HCT116 (cell line): ENCODE results near the gene AMZ1. TPM values are rescaled to one million over a fixed set of nuclear protein-coding genes. Genes with fewer than 3 reads are reported as not detected.
"Not testable (repeated sequence)": the region's sequence is repeated elsewhere in the genome, so short reads cannot be mapped to it uniquely, and the experiment has no call there.

Source experiments
- ATAC-seq: fragments of 200-7000 bp; cut with Tn5 transposase; 2 replicates; pipeline ENCODE4 v1.9.1; 2020; ENCODE audit warnings: mild to moderate bottlenecking, moderate library complexity
- BruUV-seq: library from RNA; stranded (reverse); fragments of 400-500 nt; replicated peaks from 2 replicates; lab custom pipeline; 2021; lab: Mats Ljungman, UMichigan
- CTCF ChIA-PET: fragments of 300-600 bp; sonication (Branson Sonifier 250); formaldehyde crosslinking; loops from one replicate; lab custom pipeline; 2021; ENCODE audit warnings: antibody characterized with exemption; lab: Charles Lee
- POLR2A ChIA-PET: fragments of 300-600, 350-600 bp; sonication (Branson Sonifier 250); formaldehyde crosslinking; loops from one replicate; lab custom pipeline; 2021; ENCODE audit warnings: antibody characterized with exemption; lab: Charles Lee
- RAD21 ChIA-PET, 2 experiments: fragments of 300-600 bp; sonication (Branson Sonifier 250); formaldehyde crosslinking; loops; one replicate each; lab custom pipeline; 2023; ENCODE audit warnings: low total read pairs in 2 of 2; ENCODE audit not compliant: uncharacterized antibody in 2 of 2, unreplicated experiment in 2 of 2, low non-redundant PET in 1 of 2; lab: Charles Lee
- DNase-seq: peaks from one replicate; pipeline ENCODE4 v3.0.0-alpha.2; 2010; ENCODE audit warnings: low read depth, low spot score
- H2AFZ ChIP-seq: fragments of 200-600 bp; shearing (Covaris generic), sonication (generic); 2 replicates; pipeline ENCODE4 v1.6.1; 2017; ENCODE audit warnings: low read depth, mixed run types, mixed read lengths, antibody characterized with exemption, low read length; ENCODE audit not compliant: poor library complexity, severe bottlenecking
- H3K27ac ChIP-seq: 2 replicates; pipeline ENCODE4 v1.5.1; 2012; ENCODE audit warnings: low read depth, low read length
- H3K27me3 ChIP-seq: fragments of 200-600 bp; sonication (generic); 2 replicates; pipeline ENCODE4 v1.6.1; 2016; ENCODE audit warnings: mixed run types, low read length, mixed read lengths; ENCODE audit not compliant: insufficient read depth
- H3K36me3 ChIP-seq, 2 experiments: fragments of 200-500 bp in 1 of 2; fragments of 200-600 bp in 1 of 2; sonication (Bioruptor generic) in 1 of 2; sonication (generic) in 1 of 2; 2 replicates each; pipeline versions ENCODE4 v1.5.1 to v1.6.1; 2014 to 2016; ENCODE audit warnings: low read length in 2 of 2, inconsistent platforms in 1 of 2, mixed read lengths in 1 of 2, mixed run types in 1 of 2; ENCODE audit not compliant: insufficient read depth in 2 of 2, control insufficient read depth in 1 of 2
- H3K4me1 ChIP-seq, 2 experiments: fragments of 200-600 bp in 1 of 2; sonication (generic) in 1 of 2; 2 replicates each; pipeline versions ENCODE4 v1.5.1 to v1.6.1; 2012 to 2017; ENCODE audit warnings: low read length in 2 of 2, inconsistent platforms in 1 of 2, mild to moderate bottlenecking in 1 of 2, mixed read lengths in 1 of 2, mixed run types in 1 of 2, moderate library complexity in 1 of 2; ENCODE audit not compliant: insufficient read depth in 2 of 2, control insufficient read depth in 1 of 2
- H3K4me2 ChIP-seq: fragments of 200-600 bp; sonication (generic); 2 replicates; pipeline ENCODE4 v1.6.1; 2017; ENCODE audit warnings: mixed run types, low read length, mixed read lengths
- H3K4me3 ChIP-seq, 2 experiments: fragments of 200-600 bp in 1 of 2; sonication (generic) in 1 of 2; replicated peaks in 1 of 2; 2 replicates each; pipeline ENCODE4 v1.5.1; 2011 to 2016; ENCODE audit warnings: low read length in 2 of 2, control low read depth in 1 of 2, low read depth in 1 of 2, mild to moderate bottlenecking in 1 of 2, mixed read lengths in 1 of 2, mixed run types in 1 of 2
- H3K79me2 ChIP-seq: fragments of 200-600 bp; sonication (generic); 2 replicates; pipeline ENCODE4 v1.6.1; 2017; ENCODE audit warnings: mild to moderate bottlenecking, mixed run types, low read length, moderate library complexity, mixed read lengths; ENCODE audit not compliant: insufficient read depth
- H3K9ac ChIP-seq: fragments of 200-600 bp; sonication (generic); 2 replicates; pipeline ENCODE4 v1.6.1; 2016; ENCODE audit warnings: low read length, mixed read lengths
- H3K9me2 ChIP-seq: fragments of 200-600 bp; sonication (generic), shearing (Covaris generic); 2 replicates; pipeline ENCODE4 v1.6.1; 2017; ENCODE audit warnings: mixed run types, mild to moderate bottlenecking, moderate library complexity; ENCODE audit not compliant: insufficient read depth
- H3K9me3 ChIP-seq, 2 experiments: fragments of 200-500 bp in 1 of 2; fragments of 200-600 bp in 1 of 2; sonication (Bioruptor generic) in 1 of 2; sonication (generic) in 1 of 2; 2 replicates each; pipeline ENCODE4 v1.6.1; 2014 to 2017; ENCODE audit warnings: low read length in 2 of 2, mixed read lengths in 2 of 2, inconsistent platforms in 1 of 2, low read depth in 1 of 2, mild to moderate bottlenecking in 1 of 2, mixed run types in 1 of 2, moderate library complexity in 1 of 2; ENCODE audit not compliant: control insufficient read depth in 1 of 2, insufficient read depth in 1 of 2
- H4K20me1 ChIP-seq: fragments of 200-600 bp; sonication (generic), shearing (Covaris generic); 2 replicates; pipeline ENCODE4 v1.6.1; 2017; ENCODE audit warnings: mixed run types, mild to moderate bottlenecking, moderate library complexity; ENCODE audit not compliant: insufficient read depth
- CEBPB ChIP-seq: IDR thresholded peaks from 2 replicates; pipeline ENCODE4 v1.6.1; 2012; ENCODE audit warnings: low read depth
- EGR1 ChIP-seq: IDR thresholded peaks from 2 replicates; pipeline ENCODE4 v1.6.1; 2012; ENCODE audit warnings: low read depth
- ELF1 ChIP-seq: IDR thresholded peaks from 2 replicates; pipeline ENCODE4 v1.6.1; 2012; ENCODE audit warnings: low read depth, borderline replicate concordance
- EZH2 ChIP-seq: fragments of 200-600 bp; sonication (generic); IDR thresholded peaks from 2 replicates; pipeline ENCODE4 v1.6.1; 2017; ENCODE audit warnings: antibody characterized with exemption, mixed run types
- JUND ChIP-seq: IDR thresholded peaks from 2 replicates; pipeline ENCODE4 v1.6.1; 2012
- POLR2A ChIP-seq: IDR thresholded peaks from 2 replicates; pipeline ENCODE4 v1.7.0; 2011; ENCODE audit warnings: borderline replicate concordance; ENCODE audit not compliant: insufficient read depth, insufficient read length; ENCODE audit errors: extremely low read depth
- SIN3A ChIP-seq: IDR thresholded peaks from 2 replicates; pipeline ENCODE4 v1.6.1; 2012; ENCODE audit warnings: low read depth
- ZFX ChIP-seq: fragments of 450-650 bp; IDR thresholded peaks from 2 replicates; pipeline ENCODE4 v1.6.1; 2017
- intact Hi-C: fragments of 100-400 bp; cut with micrococcal nuclease; formaldehyde crosslinking; loops from 2 replicates; pipeline ENCODE4 v1.10.0; 2022
- total RNA-seq: library from RNA; stranded (reverse); gene quantifications from one replicate; pipeline ENCODE4 v1.2.1, GENCODE V29; 2021; ENCODE audit not compliant: unreplicated experiment
- TF ChIP-seq, protein P1 (sequence below): IDR thresholded peaks from 2 replicates; pipeline ENCODE4 v1.6.1; 2012
- TF ChIP-seq, protein P2 (sequence below): IDR thresholded peaks from 2 replicates; pipeline ENCODE4 v1.6.1; 2011; ENCODE audit warnings: mild to moderate bottlenecking, low read length, moderate library complexity; ENCODE audit not compliant: insufficient replicate concordance; ENCODE audit errors: extremely low read depth
- TF ChIP-seq, protein P3 (sequence below): IDR thresholded peaks from 2 replicates; pipeline ENCODE4 v1.6.1; 2012
- TF ChIP-seq, protein P4 (sequence below), 3 experiments: fragments of 200-600 bp in 1 of 3; sonication (generic) in 1 of 3; IDR thresholded peaks in 2 of 3; conservative IDR thresholded peaks in 1 of 3; 2 replicates each; pipeline ENCODE4 v1.5.1; 2012 to 2017; ENCODE audit warnings: low read depth in 2 of 3, low read length in 2 of 3, antibody characterized with exemption in 1 of 3, borderline replicate concordance in 1 of 3, control low read depth in 1 of 3, mild to moderate bottlenecking in 1 of 3, mixed read lengths in 1 of 3, mixed run types in 1 of 3, moderate library complexity in 1 of 3; ENCODE audit not compliant: insufficient read depth in 1 of 3

Gene AMZ1
- total RNA-seq, 1 experiment from 2014 or later = not detected

DNA sequence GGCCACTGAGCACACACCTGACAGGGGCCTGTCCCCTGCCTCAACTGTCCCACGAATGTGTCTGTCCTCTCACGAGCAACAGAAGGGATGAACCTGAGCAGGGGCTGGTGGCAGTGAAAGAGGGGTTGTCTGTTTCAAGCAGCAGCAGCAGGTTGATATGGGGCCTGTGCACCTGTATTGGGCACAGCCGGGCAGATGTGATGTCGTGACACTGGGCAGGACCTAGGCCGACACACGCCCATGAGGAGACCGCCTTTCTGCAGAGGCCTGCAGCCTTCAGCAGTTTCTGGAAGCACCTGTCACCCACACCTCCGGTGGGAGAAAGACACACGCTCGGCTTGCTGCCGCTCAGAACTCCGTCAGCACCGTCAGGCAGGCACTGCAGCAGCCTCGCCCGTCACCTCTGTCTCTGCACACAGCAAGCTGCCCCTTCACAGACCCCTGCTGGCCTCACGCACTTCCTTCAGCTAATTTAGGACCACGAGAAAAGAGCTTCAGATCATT is 48.5 kb downstream of the AMZ1 start:
- peaks cover 0 to 11% of the 10 kb centered on the region in 2 experiments; a peak in 1 of 4 replicates for H3K4me1 ChIP-seq
- TF ChIP-seq, protein P1, sequence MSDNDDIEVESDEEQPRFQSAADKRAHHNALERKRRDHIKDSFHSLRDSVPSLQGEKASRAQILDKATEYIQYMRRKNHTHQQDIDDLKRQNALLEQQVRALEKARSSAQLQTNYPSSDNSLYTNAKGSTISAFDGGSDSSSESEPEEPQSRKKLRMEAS = no peak
- TF ChIP-seq POLR2A = no peak
- TF ChIP-seq, protein P2, sequence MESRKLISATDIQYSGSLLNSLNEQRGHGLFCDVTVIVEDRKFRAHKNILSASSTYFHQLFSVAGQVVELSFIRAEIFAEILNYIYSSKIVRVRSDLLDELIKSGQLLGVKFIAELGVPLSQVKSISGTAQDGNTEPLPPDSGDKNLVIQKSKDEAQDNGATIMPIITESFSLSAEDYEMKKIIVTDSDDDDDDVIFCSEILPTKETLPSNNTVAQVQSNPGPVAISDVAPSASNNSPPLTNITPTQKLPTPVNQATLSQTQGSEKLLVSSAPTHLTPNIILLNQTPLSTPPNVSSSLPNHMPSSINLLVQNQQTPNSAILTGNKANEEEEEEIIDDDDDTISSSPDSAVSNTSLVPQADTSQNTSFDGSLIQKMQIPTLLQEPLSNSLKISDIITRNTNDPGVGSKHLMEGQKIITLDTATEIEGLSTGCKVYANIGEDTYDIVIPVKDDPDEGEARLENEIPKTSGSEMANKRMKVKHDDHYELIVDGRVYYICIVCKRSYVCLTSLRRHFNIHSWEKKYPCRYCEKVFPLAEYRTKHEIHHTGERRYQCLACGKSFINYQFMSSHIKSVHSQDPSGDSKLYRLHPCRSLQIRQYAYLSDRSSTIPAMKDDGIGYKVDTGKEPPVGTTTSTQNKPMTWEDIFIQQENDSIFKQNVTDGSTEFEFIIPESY = no peak
- no peak for TF ChIP-seq ZFX
- no peak for TF ChIP-seq ELF1
- no peak for TF ChIP-seq EZH2
- no peak for TF ChIP-seq EGR1
- TF ChIP-seq, protein P3, sequence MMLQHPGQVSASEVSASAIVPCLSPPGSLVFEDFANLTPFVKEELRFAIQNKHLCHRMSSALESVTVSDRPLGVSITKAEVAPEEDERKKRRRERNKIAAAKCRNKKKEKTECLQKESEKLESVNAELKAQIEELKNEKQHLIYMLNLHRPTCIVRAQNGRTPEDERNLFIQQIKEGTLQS = no peak
- TF ChIP-seq JUND = no peak
- no peak for TF ChIP-seq SIN3A
- no peak for TF ChIP-seq CEBPB
- TF ChIP-seq, protein P4, sequence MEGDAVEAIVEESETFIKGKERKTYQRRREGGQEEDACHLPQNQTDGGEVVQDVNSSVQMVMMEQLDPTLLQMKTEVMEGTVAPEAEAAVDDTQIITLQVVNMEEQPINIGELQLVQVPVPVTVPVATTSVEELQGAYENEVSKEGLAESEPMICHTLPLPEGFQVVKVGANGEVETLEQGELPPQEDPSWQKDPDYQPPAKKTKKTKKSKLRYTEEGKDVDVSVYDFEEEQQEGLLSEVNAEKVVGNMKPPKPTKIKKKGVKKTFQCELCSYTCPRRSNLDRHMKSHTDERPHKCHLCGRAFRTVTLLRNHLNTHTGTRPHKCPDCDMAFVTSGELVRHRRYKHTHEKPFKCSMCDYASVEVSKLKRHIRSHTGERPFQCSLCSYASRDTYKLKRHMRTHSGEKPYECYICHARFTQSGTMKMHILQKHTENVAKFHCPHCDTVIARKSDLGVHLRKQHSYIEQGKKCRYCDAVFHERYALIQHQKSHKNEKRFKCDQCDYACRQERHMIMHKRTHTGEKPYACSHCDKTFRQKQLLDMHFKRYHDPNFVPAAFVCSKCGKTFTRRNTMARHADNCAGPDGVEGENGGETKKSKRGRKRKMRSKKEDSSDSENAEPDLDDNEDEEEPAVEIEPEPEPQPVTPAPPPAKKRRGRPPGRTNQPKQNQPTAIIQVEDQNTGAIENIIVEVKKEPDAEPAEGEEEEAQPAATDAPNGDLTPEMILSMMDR (IDR thresholded peaks at IDR 0.05 in 2 of 3, conservative IDR thresholded peaks at IDR 0.05 in 1 of 3; ENCODE audit: borderline replicate concordance in 1 of 3, insufficient read depth in 1 of 3, low read depth in 2 of 3, low read length in 2 of 3) = no peak
- no peak overlapping the region for H3K4me3 ChIP-seq
- no peak overlapping the region for H3K9ac ChIP-seq
- no peak overlapping the region for H3K4me2 ChIP-seq
- H3K9me3 ChIP-seq = no peaks in the 10 kb centered on the region
- H3K36me3 ChIP-seq = no peaks in the 10 kb centered on the region
- no peak overlapping the region for H2AFZ ChIP-seq
- ATAC-seq = no peak; the same call in 1 of the 2 replicates
- intact Hi-C loops = no loop called here
- H3K27ac ChIP-seq = no peak overlapping the region
- RAD21 ChIA-PET = no interaction called here
- H4K20me1 ChIP-seq = no peaks in the 10 kb centered on the region
- H3K79me2 ChIP-seq = 0 out of 2 replicates have a peak, but pooled peaks cover 5% of the 10 kb centered on the region
- H3K9me2 ChIP-seq = no peaks in the 10 kb centered on the region
- BruUV-seq = no TSS peak
- POLR2A ChIA-PET = no interaction called here
- no peaks in the 10 kb centered on the region for H3K27me3 ChIP-seq
- CTCF ChIA-PET = no interaction called here
- no peak for DNase-seq

DNA sequence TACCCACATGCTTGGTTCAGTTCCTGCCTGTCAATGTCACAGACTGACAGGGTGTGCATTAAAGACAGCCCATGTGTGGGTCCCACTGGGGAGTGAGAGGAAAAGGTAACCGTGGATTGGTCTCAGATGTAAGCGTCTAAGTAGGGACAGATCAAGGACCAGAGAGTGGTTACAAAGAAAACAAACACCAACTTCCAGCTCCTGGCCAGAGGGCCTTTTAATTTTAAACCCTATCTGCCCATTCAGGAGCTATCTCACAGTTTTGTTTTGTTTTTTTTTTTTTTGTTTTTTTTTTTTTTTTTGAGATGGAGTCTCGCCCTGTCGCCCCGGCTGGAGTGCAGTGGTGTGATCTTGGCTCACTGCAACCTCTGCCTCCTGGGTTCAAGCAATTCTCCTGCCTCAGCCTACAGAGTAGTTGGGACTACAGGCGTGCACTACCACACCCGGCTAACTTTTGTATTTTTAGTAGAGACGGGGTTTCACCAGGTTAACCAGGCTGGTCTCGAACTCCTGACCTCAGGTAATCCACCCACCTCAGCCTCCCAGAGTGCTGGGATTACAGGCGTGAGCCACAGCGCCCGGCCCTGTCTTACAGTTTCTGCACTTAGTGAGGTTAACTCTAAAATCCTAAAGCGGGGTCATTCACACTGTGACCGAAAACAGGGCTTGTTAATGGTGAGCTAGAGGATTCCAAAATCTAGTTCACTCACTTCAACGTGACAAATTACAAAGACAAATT is 49.2 kb downstream of the AMZ1 start:
- H3K4me3 ChIP-seq, H3K4me2 ChIP-seq, intact Hi-C loops, DNase-seq, H3K79me2 ChIP-seq, H3K27me3 ChIP-seq, CTCF ChIA-PET, H2AFZ ChIP-seq, H3K9me3 ChIP-seq, H3K9me2 ChIP-seq, RAD21 ChIA-PET, H3K27ac ChIP-seq, H3K36me3 ChIP-seq, H3K9ac ChIP-seq, POLR2A ChIA-PET, BruUV-seq, ATAC-seq, H4K20me1 ChIP-seq: not testable (repeated sequence)
- H3K4me1 ChIP-seq = peaks cover 0 to 11% of the 10 kb centered on the region in 2 experiments; a peak in 1 of 4 replicates
